Hepatocyte (in vitro differentiated cells): ENCODE results near the gene COPS9. TPM values are rescaled to one million over a fixed set of nuclear protein-coding genes. Genes with fewer than 3 reads are reported as not detected.

Experiments
- DNase-seq: peaks from one replicate; pipeline ENCODE4 v3.0.0-alpha.2; 2016; ENCODE audit warnings: low spot score
- H2AFZ ChIP-seq: fragments of 200-600 bp; sonication (generic); 2 replicates; pipeline ENCODE4 v1.6.0; 2016; ENCODE audit warnings: antibody characterized with exemption, mild to moderate bottlenecking
- H3K27ac ChIP-seq: fragments of 200-600 bp; sonication (generic); 2 replicates; pipeline ENCODE4 v1.5.1; 2016; ENCODE audit warnings: mild to moderate bottlenecking
- H3K27me3 ChIP-seq: fragments of 200-600 bp; sonication (generic); 2 replicates; pipeline ENCODE4 v1.6.1; 2016
- H3K36me3 ChIP-seq: fragments of 200-600 bp; sonication (generic); replicated peaks from 2 replicates; pipeline ENCODE4 v1.5.1; 2016; ENCODE audit warnings: low read depth; ENCODE audit not compliant: insufficient read depth
- H3K4me1 ChIP-seq: fragments of 200-600 bp; sonication (generic); 2 replicates; pipeline ENCODE4 v1.5.1; 2016; ENCODE audit warnings: mild to moderate bottlenecking, moderate library complexity; ENCODE audit not compliant: insufficient read depth
- H3K4me2 ChIP-seq: fragments of 200-600 bp; sonication (generic); 2 replicates; pipeline ENCODE4 v1.6.0; 2016
- H3K4me3 ChIP-seq: fragments of 200-600 bp; sonication (generic); 2 replicates; pipeline ENCODE4 v1.5.1; 2016; ENCODE audit warnings: mild to moderate bottlenecking
- H3K79me2 ChIP-seq: fragments of 200-600 bp; sonication (generic); 2 replicates; pipeline ENCODE4 v1.6.0; 2017; ENCODE audit warnings: mild to moderate bottlenecking
- H3K9me2 ChIP-seq: fragments of 200-600 bp; sonication (generic); replicated peaks from 2 replicates; pipeline ENCODE4 v1.6.0; 2017; ENCODE audit warnings: mild to moderate bottlenecking; ENCODE audit not compliant: insufficient read depth
- H3K9me3 ChIP-seq: fragments of 200-600 bp; sonication (generic); 2 replicates; pipeline ENCODE4 v1.5.1; 2016; ENCODE audit warnings: low read depth, mild to moderate bottlenecking
- H4K20me1 ChIP-seq: fragments of 200-600 bp; sonication (generic); 2 replicates; pipeline ENCODE4 v1.6.0; 2016; ENCODE audit warnings: mild to moderate bottlenecking; ENCODE audit not compliant: insufficient read depth, poor library complexity, severe bottlenecking
- CTCF ChIP-seq: fragments of 200-600 bp; sonication (generic); IDR thresholded peaks from 2 replicates; pipeline ENCODE4 v1.5.1; 2016; ENCODE audit warnings: antibody characterized with exemption, mild to moderate bottlenecking; ENCODE audit not compliant: poor library complexity
- EZH2 ChIP-seq: fragments of 200-600 bp; sonication (generic); IDR thresholded peaks from 2 replicates; pipeline ENCODE4 v1.6.1; 2016; ENCODE audit warnings: antibody characterized with exemption, mild to moderate bottlenecking, borderline replicate concordance
- EZH2phosphoT487 ChIP-seq: fragments of 200-600 bp; sonication (generic); IDR thresholded peaks from one replicate; pipeline ENCODE4 v1.6.1; 2018; ENCODE audit warnings: antibody characterized with exemption, mild to moderate bottlenecking, low read depth, moderate library complexity; ENCODE audit not compliant: unreplicated experiment, severe bottlenecking
- WGBS: methylation state at CpG from one replicate; pipeline ENCODE4 v1.1.6; 2016; ENCODE audit warnings: low lambda C conversion rate; ENCODE audit errors: missing lambda C conversion rate; 5-methylcytosine and 5-hydroxymethylcytosine counted together
- polyA plus RNA-seq: library from polyadenylated mRNA; unstranded; fragments of >200 nt; fragmentation: Nextera tagmentation; extraction: Ambion mirVana; gene quantifications from 2 replicates; pipeline ENCODE4 v1.2.1, GENCODE V29; 2016
- total RNA-seq: library from RNA; depleted of rRNA; stranded (reverse); fragments of >200 nt; gene quantifications from 2 replicates; pipeline ENCODE4 v1.2.3, GENCODE V29; 2014

Gene COPS9
- total and polyA plus RNA-seq, 2 experiments from 2014 or later = 109 to 300 TPM

- Histone ChIP-seq H3K4me3 (no peak overlapping the region), H4K20me1 (peaks cover 2% of the 10 kb centered on the region), H3K9me2 (no peaks in the 10 kb centered on the region), H3K79me2 (peaks cover 17% of the 10 kb centered on the region), H3K4me2 (no peak overlapping the region), H3K9me3 (no peaks in the 10 kb centered on the region), H3K27me3 (no peaks in the 10 kb centered on the region), H3K4me1 (peaks cover 5% of the 10 kb centered on the region), H3K27ac (no peak overlapping the region), H2AFZ (no peak overlapping the region), H3K36me3 (no peaks in the 10 kb centered on the region)
- 92% methylated on average over 23 of the region's 23 CpGs for WGBS
- no peak for TF ChIP-seq EZH2phosphoT487
- no peak for TF ChIP-seq EZH2
- TF ChIP-seq CTCF = no peak
- DNase-seq = no peak
These were observed 5.5 kb downstream of the COPS9 start for GRCh38 chr2:240130393-240131195.

- no peaks in the 10 kb centered on the region for H3K36me3 ChIP-seq
- WGBS = 97% methylated on average over 22 of the region's 22 CpGs
- peaks cover under 1% of the 10 kb centered on the region for H3K4me1 ChIP-seq
- no peak for DNase-seq
- no peaks in the 10 kb centered on the region for H3K27me3 ChIP-seq
- H3K9me3 ChIP-seq = no peaks in the 10 kb centered on the region
- TF ChIP-seq EZH2phosphoT487 (no peak), EZH2 (no peak), CTCF (no peak)
- no peak overlapping the region for H2AFZ ChIP-seq
- H3K4me3 ChIP-seq = no peak overlapping the region
- H3K27ac ChIP-seq = no peak overlapping the region
- H3K79me2 ChIP-seq = peaks cover 10% of the 10 kb centered on the region
- H3K4me2 ChIP-seq = no peak overlapping the region
- H3K9me2 ChIP-seq = no peaks in the 10 kb centered on the region
- no peaks in the 10 kb centered on the region for H4K20me1 ChIP-seq
These were observed 6.2 kb downstream of the COPS9 start for GRCh38 chr2:240129731-240130392.

GRCh38 chr2:240129311-240129710 is 6.8 kb downstream of the COPS9 start:
- Histone ChIP-seq H3K4me1 (no peaks in the 10 kb centered on the region), H3K9me3 (no peaks in the 10 kb centered on the region), H4K20me1 (no peaks in the 10 kb centered on the region), H3K27me3 (no peaks in the 10 kb centered on the region), H3K79me2 (peaks cover 4% of the 10 kb centered on the region), H3K36me3 (no peaks in the 10 kb centered on the region), H3K4me3 (no peak overlapping the region), H2AFZ (no peak overlapping the region), H3K4me2 (no peak overlapping the region), H3K27ac (no peak overlapping the region), H3K9me2 (no peaks in the 10 kb centered on the region)
- 95% methylated on average over 7 of the region's 7 CpGs for WGBS
- no peak for DNase-seq
- TF ChIP-seq CTCF = no peak
